Panc1 (cell line): ENCODE data around the gene ZNF503. TPM values are rescaled to one million over a fixed set of nuclear protein-coding genes. Genes with fewer than 3 reads are reported as not detected.

Source experiments
- ATAC-seq: fragments of 200-7000 bp; cut with Tn5 transposase; 2 replicates; pipeline ENCODE4 v1.9.1; 2020; ENCODE audit warnings: mild to moderate bottlenecking, moderate library complexity
- BruUV-seq: library from RNA; stranded (reverse); fragments of 400-500 nt; replicated peaks from 2 replicates; lab custom pipeline; 2021; lab: Mats Ljungman, UMichigan
- CTCF ChIA-PET: fragments of 300-600 bp; sonication (Branson Sonifier 250); formaldehyde crosslinking; loops from one replicate; lab custom pipeline; 2022; ENCODE audit warnings: antibody characterized with exemption; lab: Charles Lee
- POLR2A ChIA-PET: fragments of 300-600 bp; sonication (Branson Sonifier 250); formaldehyde crosslinking; loops from one replicate; lab custom pipeline; 2022; ENCODE audit warnings: antibody characterized with exemption; lab: Charles Lee
- DNase-seq: peaks from one replicate; pipeline ENCODE4 v3.0.0-alpha.2; 2010; ENCODE audit warnings: low read depth, low spot score
- H3K27ac ChIP-seq: 2 replicates; pipeline ENCODE4 v1.5.1; 2011; ENCODE audit warnings: mild to moderate bottlenecking, low read length, inconsistent platforms
- H3K27me3 ChIP-seq: fragments of 200-500 bp; sonication (Bioruptor generic); 2 replicates; pipeline ENCODE4 v1.6.0; 2014; ENCODE audit warnings: low read length, inconsistent platforms; ENCODE audit not compliant: control insufficient read depth, insufficient read depth
- H3K36me3 ChIP-seq: fragments of 200-500 bp; sonication (Bioruptor generic); 2 replicates; pipeline ENCODE4 v1.5.1; 2014; ENCODE audit warnings: inconsistent platforms, mild to moderate bottlenecking, low read length, moderate library complexity; ENCODE audit not compliant: control insufficient read depth, insufficient read depth
- H3K4me1 ChIP-seq: 2 replicates; pipeline ENCODE4 v1.5.1; 2011; ENCODE audit warnings: inconsistent platforms, mild to moderate bottlenecking, low read length, moderate library complexity; ENCODE audit not compliant: control insufficient read depth, insufficient read depth
- H3K4me3 ChIP-seq, 2 experiments: 2 replicates each; pipeline ENCODE4 v1.5.1; 2011 to 2012; ENCODE audit warnings: low read depth in 2 of 2, low read length in 2 of 2, mild to moderate bottlenecking in 2 of 2, inconsistent platforms in 1 of 2, moderate library complexity in 1 of 2
- H3K9me3 ChIP-seq: fragments of 200-500 bp; sonication (Bioruptor generic); 2 replicates; pipeline ENCODE4 v1.5.1; 2014; ENCODE audit warnings: low read depth, mild to moderate bottlenecking, inconsistent platforms, low read length, moderate library complexity; ENCODE audit not compliant: control insufficient read depth, insufficient read depth
- POLR2AphosphoS5 ChIP-seq: IDR thresholded peaks from 2 replicates; pipeline ENCODE4 v1.6.1; 2012; ENCODE audit warnings: mild to moderate bottlenecking, low read depth, low read length, moderate library complexity
- REST ChIP-seq, 2 experiments: IDR thresholded peaks; 2 replicates each; pipeline ENCODE4 v1.6.1; 2011 to 2012; ENCODE audit warnings: low read depth in 2 of 2, control low read depth in 1 of 2, low read length in 1 of 2, mild to moderate bottlenecking in 1 of 2, moderate library complexity in 1 of 2; ENCODE audit not compliant: insufficient read depth in 1 of 2
- SIN3A ChIP-seq: IDR thresholded peaks from 2 replicates; pipeline ENCODE4 v1.6.1; 2012; ENCODE audit warnings: low read depth, mild to moderate bottlenecking, low read length, moderate library complexity, borderline replicate concordance; ENCODE audit not compliant: insufficient read depth
- TCF7L2 ChIP-seq: IDR thresholded peaks from 2 replicates; pipeline ENCODE4 v1.6.1; 2011; ENCODE audit warnings: mild to moderate bottlenecking, low read depth, low read length, inconsistent platforms
- in situ Hi-C: cut with HindIII; loops from 2 replicates; pipeline ENCODE4 v1.10.0; 2016; ENCODE audit warnings: low sequenced_read_pairs, low pct_unique_long_range_greater_than_20kb
- intact Hi-C: fragments of 100-400 bp; cut with micrococcal nuclease; formaldehyde crosslinking; loops from one replicate; pipeline ENCODE4 v1.10.0; 2022; ENCODE audit not compliant: unreplicated experiment
- total RNA-seq: library from RNA; stranded (reverse); gene quantifications from one replicate; pipeline ENCODE4 v1.2.1, GENCODE V29; 2021; ENCODE audit not compliant: unreplicated experiment
- TF ChIP-seq, protein P1 (sequence below): fragments of 450-650 bp; IDR thresholded peaks from 2 replicates; pipeline ENCODE4 v1.5.1; 2017; ENCODE audit warnings: mild to moderate bottlenecking

ZNF503 gene
- total RNA-seq, 1 experiment from 2014 or later, result 10.4 TPM

- no peak for DNase-seq
- no peak for TF ChIP-seq POLR2AphosphoS5
- TF ChIP-seq, protein P1, sequence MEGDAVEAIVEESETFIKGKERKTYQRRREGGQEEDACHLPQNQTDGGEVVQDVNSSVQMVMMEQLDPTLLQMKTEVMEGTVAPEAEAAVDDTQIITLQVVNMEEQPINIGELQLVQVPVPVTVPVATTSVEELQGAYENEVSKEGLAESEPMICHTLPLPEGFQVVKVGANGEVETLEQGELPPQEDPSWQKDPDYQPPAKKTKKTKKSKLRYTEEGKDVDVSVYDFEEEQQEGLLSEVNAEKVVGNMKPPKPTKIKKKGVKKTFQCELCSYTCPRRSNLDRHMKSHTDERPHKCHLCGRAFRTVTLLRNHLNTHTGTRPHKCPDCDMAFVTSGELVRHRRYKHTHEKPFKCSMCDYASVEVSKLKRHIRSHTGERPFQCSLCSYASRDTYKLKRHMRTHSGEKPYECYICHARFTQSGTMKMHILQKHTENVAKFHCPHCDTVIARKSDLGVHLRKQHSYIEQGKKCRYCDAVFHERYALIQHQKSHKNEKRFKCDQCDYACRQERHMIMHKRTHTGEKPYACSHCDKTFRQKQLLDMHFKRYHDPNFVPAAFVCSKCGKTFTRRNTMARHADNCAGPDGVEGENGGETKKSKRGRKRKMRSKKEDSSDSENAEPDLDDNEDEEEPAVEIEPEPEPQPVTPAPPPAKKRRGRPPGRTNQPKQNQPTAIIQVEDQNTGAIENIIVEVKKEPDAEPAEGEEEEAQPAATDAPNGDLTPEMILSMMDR, result no peak
- no peak for TF ChIP-seq REST (IDR thresholded peaks at IDR 0.05; ENCODE audit: insufficient read depth in 1 of 2, low read depth in 2 of 2, low read length in 1 of 2)
- TF ChIP-seq TCF7L2, result no peak
- no peak for TF ChIP-seq SIN3A
- CTCF ChIA-PET, result no interaction called here
- POLR2A ChIA-PET, result no interaction called here
- no peaks in the 10 kb centered on the region for H3K36me3 ChIP-seq
- no peaks in the 10 kb centered on the region for H3K4me1 ChIP-seq
- in situ Hi-C loops (no loop called here), intact Hi-C loops (no loop called here)
- no peaks in the 10 kb centered on the region for H3K9me3 ChIP-seq
- no peak overlapping the region for H3K27ac ChIP-seq
- no peak overlapping the region for H3K4me3 ChIP-seq
- BruUV-seq, result no TSS peak
- H3K27me3 ChIP-seq, result peaks cover 20% of the 10 kb centered on the region
- ATAC-seq, result no peak
These were observed 33.7 kb upstream of the ZNF503 start for GRCh38 chr10:75435291-75435690.

DNA sequence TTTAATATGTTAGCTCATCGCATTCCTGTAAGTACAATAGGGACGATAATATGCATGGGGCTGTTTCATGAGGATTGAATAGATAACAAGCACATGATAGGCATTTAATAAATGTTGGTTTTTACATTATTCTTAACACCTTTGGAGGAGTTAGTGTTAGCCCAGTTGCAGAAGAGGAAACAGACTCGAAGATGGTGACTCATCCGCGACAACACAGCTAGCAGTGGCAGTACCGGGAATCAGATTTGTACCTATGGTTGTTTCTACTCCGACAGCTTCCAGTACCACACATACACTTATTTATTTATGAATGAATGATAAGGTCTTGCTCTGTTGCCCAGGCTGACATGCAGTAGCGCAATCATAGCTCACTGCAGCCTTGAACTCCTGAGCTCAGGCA, 32.7 kb upstream of the ZNF503 start:
- CTCF ChIA-PET, result no interaction called here
- no peak for DNase-seq
- POLR2A ChIA-PET, result no interaction called here
- H3K27me3 ChIP-seq, result peaks cover 20% of the 10 kb centered on the region
- intact Hi-C loops (no loop called here), in situ Hi-C loops (no loop called here)
- no peak overlapping the region for H3K4me3 ChIP-seq
- no peaks in the 10 kb centered on the region for H3K36me3 ChIP-seq
- H3K4me1 ChIP-seq, result no peaks in the 10 kb centered on the region
- no TSS peak for BruUV-seq
- no peaks in the 10 kb centered on the region for H3K9me3 ChIP-seq
- no peak for ATAC-seq
- TF ChIP-seq REST (IDR thresholded peaks at IDR 0.05; ENCODE audit: insufficient read depth in 1 of 2, low read depth in 2 of 2, low read length in 1 of 2) (no peak), TCF7L2 (no peak), SIN3A (no peak), POLR2AphosphoS5 (no peak)
- TF ChIP-seq, protein P1, result no peak
- no peak overlapping the region for H3K27ac ChIP-seq
